ENCODE data around the gene ACIN1. TPM values are rescaled to one million over a fixed set of nuclear protein-coding genes. Genes with fewer than 3 reads are reported as not detected.

ACIN1 gene
- total RNA-seq, 1 experiment from 2014 or later = 171 TPM

DNA sequence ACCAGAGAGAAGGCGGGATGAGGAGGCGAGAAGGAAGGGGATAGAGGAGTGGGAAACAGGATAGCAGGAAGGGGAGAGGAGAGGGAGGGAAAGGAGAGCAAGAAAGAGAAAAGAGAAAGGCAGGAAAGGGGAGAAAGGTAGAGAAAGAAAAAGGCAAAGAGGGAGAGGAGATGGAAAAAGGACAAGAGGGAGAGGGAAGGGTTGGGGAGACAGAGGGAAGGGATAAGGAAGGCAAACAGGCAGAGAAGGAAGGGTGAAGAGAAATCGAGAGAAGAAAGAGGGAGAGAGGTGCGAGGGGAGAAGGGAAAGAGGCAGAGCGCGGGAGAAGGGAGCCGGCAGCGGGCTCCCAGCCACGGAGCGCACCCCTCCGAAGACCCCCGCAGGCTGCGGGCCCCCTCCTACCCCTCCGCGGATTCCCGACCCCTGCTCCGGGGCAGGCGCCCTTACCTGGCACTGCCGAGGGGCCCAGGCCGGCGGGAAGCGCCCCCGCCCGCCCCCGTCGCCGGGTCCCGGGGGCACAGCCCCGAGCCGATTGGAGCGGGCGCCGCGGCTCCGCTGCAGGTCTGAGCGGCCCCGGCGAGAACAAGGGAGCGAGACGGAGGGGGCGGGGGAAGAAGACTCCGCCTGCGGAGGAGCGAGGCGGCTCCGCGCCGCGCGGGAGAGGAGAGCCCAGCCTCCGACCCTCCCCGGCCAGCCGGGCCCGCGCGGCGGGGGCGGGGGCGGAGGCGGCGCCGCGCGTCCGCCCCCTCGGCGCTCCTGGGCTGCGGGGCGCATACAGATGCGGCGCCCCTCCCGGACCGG lies 37.8 kb downstream of the ACIN1 start, which contains the start of gene CDH24:
Gene CDH24 (minus strand): TSS at position 565 of the 801 bp plus-strand sequence. CDS start 1,787 bp downstream, outside the sequence.
- intact Hi-C loops (cut with micrococcal nuclease; ENCODE audit: unreplicated experiment) = loop anchor here (2.0 to 5.0 kb wide), 3 partner anchors 130 to 1140 kb away; partner anchors contain the start of gene PRMT5
- no peaks in the 10 kb centered on the region for H4K20me1 ChIP-seq (ENCODE audit: insufficient read depth)
- peak; percentile 40 to 78 for DNase-seq
- peak within 1 kb of the TSS; percentile 64 for H3K4me3 ChIP-seq
- H3K27ac ChIP-seq = no peak within 1 kb of the TSS
- ChIA-PET POLR2A (ENCODE audit: unreplicated experiment) (interaction anchor here (1.0 kb wide), 1 partner anchor 38 kb away, joined by 4 read pairs; the partner anchor contains the start of gene ACIN1), CTCF (interaction anchor here (0.5 to 1.2 kb wide), 8 partner anchors 11 to 1069 kb away, joined by 3 to 6 read pairs (median 4); partner anchors contain the start of genes AJUBA and HAUS4)
- no peaks in the 10 kb centered on the region for H3K79me2 ChIP-seq (ENCODE audit: low read depth)
- H3K27me3 ChIP-seq (ENCODE audit: insufficient read depth, low read depth) = no peaks in the 10 kb centered on the region
- 0 out of 2 replicates have a peak, but pooled peaks cover 9% of the 10 kb centered on the region for H3K36me3 ChIP-seq (ENCODE audit: low read depth)
- H3K9me3 ChIP-seq (ENCODE audit: insufficient read depth, low read depth) = no peaks in the 10 kb centered on the region
- H3K4me1 ChIP-seq (replicated peaks; ENCODE audit: insufficient read depth) = peaks cover 17% of the 10 kb centered on the region
- H2AFZ ChIP-seq = peak within 1 kb of the TSS; percentile 58
- no peak for TF ChIP-seq CTCF (conservative IDR thresholded peaks at IDR 0.05)
- no peak for TF ChIP-seq EZH2 (IDR thresholded peaks at IDR 0.05; ENCODE audit: low read depth)
- no TSS peak for BruUV-seq (replicated peaks)
- H3K4me2 ChIP-seq = peak within 1 kb of the TSS; percentile 90
- H3F3A ChIP-seq (ENCODE audit: insufficient read depth, low read depth) = peaks cover 42% of the 10 kb centered on the region
- H3K9me2 ChIP-seq (ENCODE audit: insufficient read depth) = no peaks in the 10 kb centered on the region

DNA sequence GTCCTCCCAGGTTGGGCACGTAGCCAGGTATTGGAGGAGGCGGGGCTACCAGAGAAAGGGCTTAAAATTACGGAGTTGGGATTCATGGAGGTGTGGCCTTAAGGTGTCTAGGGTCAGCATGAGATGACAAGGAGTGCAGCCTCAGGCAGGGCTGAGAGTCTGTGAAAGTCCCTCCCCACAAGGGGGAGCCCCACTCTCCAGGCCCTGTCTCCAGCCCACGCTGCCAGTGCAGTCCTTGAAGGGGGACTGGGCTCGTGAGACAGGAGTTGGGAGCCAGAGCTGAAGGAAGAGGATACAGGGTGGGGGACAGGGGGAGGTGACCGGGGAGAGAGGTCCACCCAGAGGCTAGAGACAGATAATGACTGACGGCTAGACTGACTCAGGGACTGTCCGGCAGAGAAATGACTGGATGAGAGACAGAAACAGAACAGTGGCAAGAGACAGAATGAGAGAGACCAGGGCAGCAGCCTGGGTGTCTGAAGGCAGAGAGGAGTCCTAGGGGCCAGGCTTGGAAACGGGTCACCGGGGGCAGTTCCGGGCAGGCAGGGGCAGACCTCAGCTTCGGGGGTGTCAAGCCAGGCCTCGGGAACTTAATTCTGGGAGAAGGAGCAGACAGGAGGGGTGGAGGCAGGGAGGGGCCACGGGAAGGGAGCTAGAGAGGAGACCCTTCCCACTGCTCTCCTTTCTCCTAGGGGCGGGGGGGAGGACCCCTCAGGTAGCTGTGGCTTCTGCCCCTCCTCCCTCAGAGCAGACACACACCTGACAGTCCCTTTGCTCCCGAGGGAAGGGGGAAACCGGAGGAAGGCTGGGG lies 38.6 kb downstream of the ACIN1 start:
- Histone ChIP-seq H4K20me1 (ENCODE audit: insufficient read depth) (no peaks in the 10 kb centered on the region), H3K4me2 (peak overlapping the region; percentile 90), H3K27me3 (ENCODE audit: insufficient read depth, low read depth) (no peaks in the 10 kb centered on the region), H3F3A (ENCODE audit: insufficient read depth, low read depth) (peaks cover 37% of the 10 kb centered on the region), H3K79me2 (ENCODE audit: low read depth) (no peaks in the 10 kb centered on the region), H3K36me3 (ENCODE audit: low read depth) (0 out of 2 replicates have a peak, but pooled peaks cover 9% of the 10 kb centered on the region), H3K4me3 (peak overlapping the region; percentile 64; the same call in 1 of the 2 replicates), H3K9me2 (ENCODE audit: insufficient read depth) (no peaks in the 10 kb centered on the region), H2AFZ (peak overlapping the region; percentile 31; the same call in 1 of the 2 replicates), H3K4me1 (replicated peaks; ENCODE audit: insufficient read depth) (peaks cover 8% of the 10 kb centered on the region; the same call in 1 of the 2 replicates), H3K9me3 (ENCODE audit: insufficient read depth, low read depth) (no peaks in the 10 kb centered on the region), H3K27ac (no peak overlapping the region)
- POLR2A ChIA-PET (ENCODE audit: unreplicated experiment) = no interaction called here
- peak; percentile 60 to 71 for DNase-seq
- CTCF ChIA-PET = interaction anchor here (0.8 to 1.0 kb wide), 2 partner anchors 13 to 50 kb away, joined by 3 to 4 read pairs; no protein-coding TSS in a partner anchor
- intact Hi-C loops (cut with micrococcal nuclease; ENCODE audit: unreplicated experiment) = loop anchor here (2.0 to 5.0 kb wide), 3 partner anchors 129 to 1139 kb away; partner anchors contain the start of gene PRMT5
- no peak for TF ChIP-seq EZH2 (IDR thresholded peaks at IDR 0.05; ENCODE audit: low read depth)
- TF ChIP-seq CTCF (conservative IDR thresholded peaks at IDR 0.05) = peak; percentile 75
- BruUV-seq (replicated peaks) = TSS peak; percentile 17
